ENCODE data around the gene MYH6. TPM values are rescaled to one million over a fixed set of nuclear protein-coding genes. Genes with fewer than 3 reads are reported as not detected.
A peak's percentile ranks its signal among the peaks of the same experiment; 100 is the strongest.

The MYH6 gene
- total RNA-seq, 4 donors from 2014 or later = not detected

- no peaks in the 10 kb centered on the region for H3K27me3 ChIP-seq
- H3K4me3 ChIP-seq = no peak overlapping the region
- no peaks in the 10 kb centered on the region for H3K36me3 ChIP-seq
- H3K9me3 ChIP-seq = no peaks in the 10 kb centered on the region
- DNase-seq = no peak
- TF ChIP-seq POLR2A (IDR thresholded peaks at IDR 0.05) = no peak
- TF ChIP-seq CTCF (IDR thresholded peaks at IDR 0.05) = no peak
- H3K27ac ChIP-seq = no peak overlapping the region
- H3K4me1 ChIP-seq = peaks cover 0 to 8% (median 0%) of the 10 kb centered on the region in 4 donors
Measured at GRCh38 chr14:23384364-23385080, 23.6 kb downstream of the MYH6 start.

GRCh38 chr14:23382731-23383440 is 25.2 kb downstream of the MYH6 start:
- no peak for DNase-seq
- Histone ChIP-seq H3K27me3 (no peaks in the 10 kb centered on the region), H3K27ac (no peak overlapping the region), H3K4me3 (no peak overlapping the region), H3K36me3 (no peaks in the 10 kb centered on the region), H3K4me1 (peaks cover 0 to 8% (median 0%) of the 10 kb centered on the region in 4 donors), H3K9me3 (no peaks in the 10 kb centered on the region)
- TF ChIP-seq POLR2A (IDR thresholded peaks at IDR 0.05) (no peak), CTCF (IDR thresholded peaks at IDR 0.05) (no peak)

- no peak overlapping the region for H3K4me3 ChIP-seq
Measured at GRCh38 chr14:23382276-23382675, 25.8 kb downstream of the MYH6 start.

GRCh38 chr14:23381871-23382270 is 26.2 kb downstream of the MYH6 start:
- no peak for TF ChIP-seq POLR2A (IDR thresholded peaks at IDR 0.05)
- TF ChIP-seq CTCF (IDR thresholded peaks at IDR 0.05) = no peak
- no peaks in the 10 kb centered on the region for H3K9me3 ChIP-seq
- H3K36me3 ChIP-seq = no peaks in the 10 kb centered on the region
- H3K4me3 ChIP-seq = no peak overlapping the region
- no peaks in the 10 kb centered on the region for H3K27me3 ChIP-seq
- no peak overlapping the region for H3K27ac ChIP-seq
- no peak for DNase-seq
- H3K4me1 ChIP-seq = peaks cover 0 to 8% (median 0%) of the 10 kb centered on the region in 4 donors

More at GRCh38 chr14:23382276-23382675, 25.8 kb downstream of the MYH6 start:
- no peaks in the 10 kb centered on the region for H3K9me3 ChIP-seq
- no peaks in the 10 kb centered on the region for H3K36me3 ChIP-seq
- DNase-seq = no peak
- TF ChIP-seq CTCF (IDR thresholded peaks at IDR 0.05) (no peak), POLR2A (IDR thresholded peaks at IDR 0.05) (no peak)
- no peak overlapping the region for H3K27ac ChIP-seq
- H3K27me3 ChIP-seq = no peaks in the 10 kb centered on the region
- peaks cover 0 to 8% (median 0%) of the 10 kb centered on the region in 4 donors for H3K4me1 ChIP-seq

- TF ChIP-seq CTCF (IDR thresholded peaks at IDR 0.05) (no peak), POLR2A (IDR thresholded peaks at IDR 0.05) (no peak)
- H3K27me3 ChIP-seq = no peaks in the 10 kb centered on the region
- DNase-seq = peak in 1 of 3 donors; percentile 43
Measured at GRCh38 chr14:23380976-23381375, 27.1 kb downstream of the MYH6 start.

More at GRCh38 chr14:23380976-23381375, 27.1 kb downstream of the MYH6 start:
- no peaks in the 10 kb centered on the region for H3K36me3 ChIP-seq
- no peaks in the 10 kb centered on the region for H3K9me3 ChIP-seq
- peaks cover 0 to 8% (median 0%) of the 10 kb centered on the region in 4 donors for H3K4me1 ChIP-seq
- no peak overlapping the region for H3K27ac ChIP-seq
- no peak overlapping the region for H3K4me3 ChIP-seq
